Thyroid gland (tissue), 4 donors: ENCODE results near the gene ASPG. TPM values are rescaled to one million over a fixed set of nuclear protein-coding genes. Genes with fewer than 3 reads are reported as not detected.
A peak's percentile ranks its signal among the peaks of the same experiment; 100 is the strongest.

ENCODE experiments used
- DNase-seq, 2 donors: peaks; one replicate each; pipeline ENCODE4 v3.0.0-alpha.2; 2019
- H3K27ac ChIP-seq, 3 donors: fragments of 200-600 bp; sonication (generic); 1 replicate in 2 of 3; 2 replicates in 1 of 3; pipeline ENCODE4 v1.5.1; 2016 to 2019; ENCODE audit warnings: mild to moderate bottlenecking in 1 of 3, moderate library complexity in 1 of 3
- H3K27me3 ChIP-seq: fragments of 200-600 bp; sonication (generic); one replicate; pipeline ENCODE4 v1.5.1; 2019
- H3K36me3 ChIP-seq, 2 donors: fragments of 200-600 bp; sonication (generic); one replicate each; pipeline ENCODE4 v1.5.1; 2016 to 2019
- H3K4me1 ChIP-seq, 2 donors: fragments of 200-600 bp; sonication (generic); one replicate each; pipeline ENCODE4 v1.5.1; 2017 to 2019
- H3K4me3 ChIP-seq, 3 donors: fragments of 200-600 bp; sonication (generic); replicated peaks in 1 of 3; 1 replicate in 2 of 3; 2 replicates in 1 of 3; pipeline ENCODE4 v1.5.1; 2016; ENCODE audit warnings: mild to moderate bottlenecking in 1 of 3
- H3K9me3 ChIP-seq: fragments of 200-600 bp; sonication (generic); one replicate; pipeline ENCODE4 v1.5.1; 2017
- CTCF ChIP-seq, 6 experiments: fragments of 200-600 bp in 3 of 6; fragments of 450-650 bp in 3 of 6; sonication (generic) in 3 of 6; IDR thresholded peaks; one replicate each; pipeline ENCODE4 v1.5.1; 2016 to 2019; ENCODE audit warnings: antibody characterized with exemption in 6 of 6, mild to moderate bottlenecking in 2 of 6, inconsistent platforms in 1 of 6, moderate library complexity in 1 of 6
- POLR2A ChIP-seq, 2 donors: fragments of 450-650 bp; IDR thresholded peaks; one replicate each; pipeline ENCODE4 v1.6.1; 2017; ENCODE audit warnings: antibody characterized with exemption in 2 of 2, mild to moderate bottlenecking in 2 of 2, moderate library complexity in 1 of 2
- WGBS, 2 donors: methylation state at CpG; one replicate each; pipeline ENCODE4 v1.1.5; 2017; 5-methylcytosine and 5-hydroxymethylcytosine counted together
- intact Hi-C: fragments of 100-400 bp; cut with DNase I; formaldehyde crosslinking; loops from one replicate; pipeline ENCODE4 v1.15.1; 2023
- total RNA-seq, 4 donors: library from RNA; depleted of rRNA; stranded (reverse); fragments of >200 nt; gene quantifications; one replicate each; pipeline ENCODE4 v1.2.3, GENCODE V29; 2016

Gene ASPG
- total RNA-seq, result 10 to 100 TPM in 2 of 4 donors, 1 to 10 TPM in 2; 7.5 to 24.0 (median 15.2) TPM

- intact Hi-C loops, result no loop called here
- Histone ChIP-seq H3K4me3 (peak within 1 kb of the TSS in 1 of 3 donors; percentile 23), H3K27ac (no peak within 1 kb of the TSS)
These were observed at the start of gene ASPG for GRCh38 chr14:104085032-104085888. Gene ASPG, plus strand, starts transcription at chr14:104085700. Its CDS starts 71 bp downstream, at chr14:104085771.

GRCh38 chr14:104036212-104036611 lies 49.3 kb upstream of the ASPG start:
- Histone ChIP-seq H3K4me3 (no peak overlapping the region), H3K36me3 (no peaks in the 10 kb centered on the region), H3K27ac (peak overlapping the region in 1 of 3 donors; percentile 19), H3K4me1 (peaks cover 30 to 44% of the 10 kb centered on the region in 2 donors), H3K9me3 (no peaks in the 10 kb centered on the region), H3K27me3 (no peaks in the 10 kb centered on the region)
- intact Hi-C loops, result no loop called here
- no peak for DNase-seq
- WGBS, 2 donors, result 83 to 84% methylated on average over 7 of the region's 7 CpGs
- TF ChIP-seq POLR2A (IDR thresholded peaks at IDR 0.05), result no peak

More at GRCh38 chr14:104085032-104085888, at the start of gene ASPG:
- Histone ChIP-seq H3K36me3 (no peaks in the 10 kb centered on the region), H3K9me3 (no peaks in the 10 kb centered on the region), H3K27me3 (no peaks in the 10 kb centered on the region), H3K4me1 (peaks cover 9 to 21% of the 10 kb centered on the region in 2 donors)
- no peak for DNase-seq
- 51 to 53% methylated on average over 6 to 11 of the region's 70 CpGs for WGBS, 2 donors
- TF ChIP-seq POLR2A (IDR thresholded peaks at IDR 0.05) (no peak), CTCF (IDR thresholded peaks at IDR 0.05) (no peak)

GRCh38 chr14:104037074-104037473 lies 48.4 kb upstream of the ASPG start:
- 83 to 87% methylated on average over 13 to 14 of the region's 14 CpGs for WGBS, 2 donors
- no peak overlapping the region for H3K4me3 ChIP-seq
- no peaks in the 10 kb centered on the region for H3K27me3 ChIP-seq
- peaks cover 25 to 39% of the 10 kb centered on the region in 2 donors for H3K4me1 ChIP-seq
- H3K36me3 ChIP-seq, result no peaks in the 10 kb centered on the region
- peak overlapping the region in 2 of 3 donors; percentile 19 to 62 for H3K27ac ChIP-seq
- no peak for DNase-seq
- TF ChIP-seq CTCF (IDR thresholded peaks at IDR 0.05), result no peak
- TF ChIP-seq POLR2A (IDR thresholded peaks at IDR 0.05), result no peak
- intact Hi-C loops, result no loop called here
- no peaks in the 10 kb centered on the region for H3K9me3 ChIP-seq

- Histone ChIP-seq H3K27ac (peak overlapping the region; percentile 56 to 64 (median 62)), H3K4me1 (peaks cover 21 to 32% of the 10 kb centered on the region in 2 donors), H3K9me3 (no peaks in the 10 kb centered on the region), H3K4me3 (no peak overlapping the region), H3K36me3 (no peaks in the 10 kb centered on the region), H3K27me3 (no peaks in the 10 kb centered on the region)
- DNase-seq, result peak; percentile 85 to 87
- no peak for TF ChIP-seq CTCF (IDR thresholded peaks at IDR 0.05)
- peak in 1 of 2 donors; percentile 47 for TF ChIP-seq POLR2A (IDR thresholded peaks at IDR 0.05)
- intact Hi-C loops, result no loop called here
- 42 to 47% methylated on average over 3 of the region's 3 CpGs for WGBS, 2 donors
These were observed 47.6 kb upstream of the ASPG start for GRCh38 chr14:104037903-104038302.

- Histone ChIP-seq H3K27ac (no peak overlapping the region), H3K4me3 (no peak overlapping the region), H3K36me3 (no peaks in the 10 kb centered on the region), H3K27me3 (no peaks in the 10 kb centered on the region), H3K4me1 (peaks cover 17 to 24% of the 10 kb centered on the region in 2 donors), H3K9me3 (no peaks in the 10 kb centered on the region)
- TF ChIP-seq POLR2A (IDR thresholded peaks at IDR 0.05), result no peak
- TF ChIP-seq CTCF (IDR thresholded peaks at IDR 0.05), result no peak
- DNase-seq, result no peak
- 84 to 89% methylated on average over 5 of the region's 5 CpGs for WGBS, 2 donors
- intact Hi-C loops, result no loop called here
These were observed 46.3 kb upstream of the ASPG start for GRCh38 chr14:104039214-104039613.
